B cell (primary cell): Measurements from ENCODE around the gene GGCT. TPM values are rescaled to one million over a fixed set of nuclear protein-coding genes. Genes with fewer than 3 reads are reported as not detected.

Source experiments
- ATAC-seq: fragments of 200-7000 bp; cut with Tn5 transposase; one replicate; pipeline ENCODE4 v1.10.0; 2021; ENCODE audit warnings: low read depth, mild to moderate bottlenecking, moderate number of reproducible peaks, moderate library complexity
- CTCF ChIA-PET: fragments of 350-600 bp; sonication (Branson Sonifier 250); formaldehyde crosslinking; loops from one replicate; lab custom pipeline; 2021; ENCODE audit warnings: antibody characterized with exemption, inconsistent platforms; lab: Charles Lee
- POLR2A ChIA-PET: fragments of 350-600 bp; sonication (Branson Sonifier 250); formaldehyde crosslinking; loops from one replicate; lab custom pipeline; 2021; ENCODE audit warnings: antibody characterized with exemption; lab: Charles Lee
- DNase-seq: peaks from one replicate; pipeline ENCODE4 v3.0.0; 2013
- H2AFZ ChIP-seq: 2 replicates; pipeline ENCODE4 v1.6.1; 2012; ENCODE audit warnings: mild to moderate bottlenecking, low read depth, low read length; ENCODE audit not compliant: insufficient read depth, poor library complexity, severe bottlenecking
- H3K27ac ChIP-seq, 2 donors: 1 replicate in 1 of 2; 2 replicates in 1 of 2; pipeline ENCODE4 v1.5.1; 2012 to 2013; ENCODE audit warnings: low read length in 2 of 2, mild to moderate bottlenecking in 2 of 2, moderate library complexity in 1 of 2
- H3K27me3 ChIP-seq, 4 experiments: fragments of 200-600 bp in 1 of 4; sonication (generic) in 1 of 4; replicated peaks in 1 of 4; 1 replicate in 2 of 4; 2 replicates in 2 of 4; pipeline versions ENCODE4 v1.6.1 to v1.7.0; 2013 to 2016; ENCODE audit warnings: low read length in 3 of 4, mild to moderate bottlenecking in 2 of 4, mixed read lengths in 1 of 4, moderate library complexity in 1 of 4; ENCODE audit not compliant: insufficient read depth in 4 of 4, control insufficient read depth in 3 of 4; ENCODE audit errors: control extremely low read depth in 1 of 4
- H3K36me3 ChIP-seq, 2 experiments: replicated peaks in 1 of 2; 1 replicate in 1 of 2; 2 replicates in 1 of 2; pipeline versions ENCODE4 v1.6.1 to v1.7.1; 2013; ENCODE audit warnings: low read length in 1 of 2; ENCODE audit not compliant: insufficient read depth in 2 of 2, control insufficient read depth in 1 of 2; ENCODE audit errors: control extremely low read depth in 1 of 2, extremely low read depth in 1 of 2
- H3K4me1 ChIP-seq, 2 donors: fragments of 200-600 bp in 1 of 2; sonication (generic) in 1 of 2; 1 replicate in 1 of 2; 2 replicates in 1 of 2; pipeline versions ENCODE4 v1.5.1 to v1.6.1; 2013 to 2017; ENCODE audit warnings: low read length in 2 of 2; ENCODE audit not compliant: control insufficient read depth in 2 of 2, insufficient read depth in 2 of 2
- H3K4me2 ChIP-seq: replicated peaks from 2 replicates; pipeline ENCODE3; 2012; ENCODE audit warnings: mild to moderate bottlenecking, low read depth, low read length; ENCODE audit not compliant: poor library complexity, severe bottlenecking
- H3K4me3 ChIP-seq, 5 experiments: fragments of 200-600 bp in 1 of 5; sonication (generic) in 1 of 5; 1 replicate in 3 of 5; 2 replicates in 2 of 5; pipeline versions ENCODE4 v1.5.1 to v1.7.0; 2011 to 2016; ENCODE audit warnings: low read length in 4 of 5, mild to moderate bottlenecking in 4 of 5, low read depth in 2 of 5, control low read depth in 1 of 5, moderate library complexity in 1 of 5; ENCODE audit not compliant: insufficient read depth in 1 of 5; ENCODE audit errors: control extremely low read depth in 1 of 5, extremely low read depth in 1 of 5
- H3K79me2 ChIP-seq: fragments of 200-600 bp; sonication (generic); one replicate; pipeline ENCODE4 v1.6.0; 2016; ENCODE audit warnings: low read length; ENCODE audit not compliant: control insufficient read depth, insufficient read depth
- H3K9ac ChIP-seq: fragments of 200-600 bp; sonication (generic); 2 replicates; pipeline ENCODE4 v1.6.1; 2017; ENCODE audit warnings: mild to moderate bottlenecking, low read length, moderate library complexity
- H3K9me3 ChIP-seq, 3 donors: one replicate each; pipeline versions ENCODE4 v1.6.1 to v1.7.1; 2013; ENCODE audit warnings: low read length in 2 of 3; ENCODE audit not compliant: control insufficient read depth in 2 of 3, insufficient read depth in 1 of 3; ENCODE audit errors: control extremely low read depth in 1 of 3
- H4K20me1 ChIP-seq: 2 replicates; pipeline ENCODE4 v1.6.0; 2012; ENCODE audit warnings: mild to moderate bottlenecking, low read length; ENCODE audit not compliant: insufficient read depth, control insufficient read depth, poor library complexity, severe bottlenecking
- H3K27ac Mint-ChIP-seq: one replicate; pipeline ENCODE4 v1.8.0; 2021; ENCODE audit warnings: mixed read lengths
- H3K27me3 Mint-ChIP-seq: one replicate; pipeline ENCODE4 v1.8.0; 2021; ENCODE audit warnings: mixed read lengths
- H3K4me1 Mint-ChIP-seq: one replicate; pipeline ENCODE4 v1.8.0; 2021; ENCODE audit warnings: mixed read lengths
- H3K4me3 Mint-ChIP-seq: one replicate; pipeline ENCODE4 v1.8.0; 2021; ENCODE audit warnings: mixed read lengths
- H3K9me3 Mint-ChIP-seq: one replicate; pipeline ENCODE4 v1.8.0; 2022; ENCODE audit warnings: mixed read lengths; ENCODE audit not compliant: insufficient read depth
- EZH2 ChIP-seq: IDR thresholded peaks from 2 replicates; pipeline ENCODE4 v1.6.1; 2012; ENCODE audit warnings: borderline replicate concordance, low read depth, mild to moderate bottlenecking, moderate library complexity, low read length; ENCODE audit not compliant: insufficient read depth, poor library complexity, severe bottlenecking
- WGBS: methylation state at CpG from one replicate; pipeline ENCODE4 v1.1.5; 2013; ENCODE audit warnings: missing lambda C conversion rate; ENCODE audit not compliant: insufficient coverage; 5-methylcytosine and 5-hydroxymethylcytosine counted together
- intact Hi-C: fragments of 100-400 bp; cut with micrococcal nuclease; formaldehyde crosslinking; loops from one replicate; pipeline ENCODE4 v1.10.0; 2022
- polyA minus RNA-seq: library from RNA; depleted of rRNA, polyadenylated mRNA; stranded (reverse); fragments of >200 nt; gene quantifications from 2 replicates; pipeline ENCODE4 v1.2.3, GENCODE V29; 2012
- polyA plus RNA-seq: library from polyadenylated mRNA; depleted of rRNA; stranded (reverse); fragments of >200 nt; gene quantifications from 2 replicates; pipeline ENCODE4 v1.2.3, GENCODE V29; 2012
- total RNA-seq, 2 donors: library from RNA; stranded (reverse); fragments of 120-200 nt in 1 of 2; gene quantifications; 1 replicate in 1 of 2; 2 replicates in 1 of 2; pipeline versions ENCODE4 v1.2.3 to v1.2.4, GENCODE V29; 2013 to 2022
- TF ChIP-seq, protein P1 (sequence below): fragments of 200-600 bp; IDR thresholded peaks from one replicate; pipeline ENCODE4 v1.8.0; 2022; ENCODE audit warnings: antibody characterized with exemption, mild to moderate bottlenecking

The GGCT gene
- total RNA-seq, result 12.5 and 12.6 TPM in 2 replicates
- total RNA-seq (2013), result 21.0 TPM
- polyA plus RNA-seq, result 8.1 and 10.0 TPM in 2 replicates
- polyA minus RNA-seq, result 4.5 and 7.9 TPM in 2 replicates

DNA sequence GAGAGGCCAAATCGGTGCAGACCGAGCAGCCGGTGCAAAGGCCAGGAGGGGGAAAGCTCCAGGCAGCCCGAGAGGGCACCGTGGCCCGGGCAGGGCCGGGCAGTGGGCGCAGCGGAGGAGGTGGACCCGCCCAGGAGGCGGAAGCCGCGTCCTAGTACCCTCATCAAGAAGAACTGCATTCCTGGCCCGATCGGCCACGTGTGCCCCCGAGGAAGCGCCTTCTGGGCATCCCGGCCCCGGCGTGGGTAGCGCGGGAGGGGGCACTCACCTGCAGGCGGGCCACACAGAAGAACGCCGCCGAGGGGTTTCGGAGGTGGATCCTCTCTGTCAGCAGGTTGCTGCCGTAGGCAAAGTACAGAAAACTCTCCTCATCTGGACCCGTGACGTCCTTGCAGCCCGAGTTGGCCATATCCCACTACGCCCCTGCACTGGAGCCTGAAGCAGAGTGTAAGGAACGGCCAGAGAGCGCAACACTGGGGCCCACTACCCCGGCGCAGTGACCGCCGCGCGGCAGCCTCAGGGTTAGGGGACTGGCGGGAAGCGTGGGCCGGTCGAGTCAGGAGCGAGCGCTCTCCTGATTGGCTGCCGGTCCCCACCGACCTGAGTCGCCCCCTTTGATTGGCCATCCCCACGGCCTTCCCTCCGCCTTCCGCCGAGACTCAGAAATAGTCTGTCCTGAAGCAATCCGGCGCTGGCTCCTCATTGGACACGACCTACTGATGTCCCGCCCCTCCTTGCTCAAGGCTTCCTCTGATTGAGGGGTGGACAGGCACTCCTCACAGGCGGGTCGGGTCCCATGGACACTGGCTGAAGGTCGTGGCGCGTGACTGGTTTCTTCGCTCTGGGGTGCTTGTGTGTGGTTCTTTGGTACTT lies at the start of gene GGCT:
TSS of gene GGCT (minus strand) at position 529 of the 873 bp plus-strand sequence. CDS start at position 409, 120 bp downstream.
- Histone ChIP-seq H3K27ac (peak within 1 kb of the TSS; percentile 34 to 71), H3K9ac (peak within 1 kb of the TSS; percentile 86), H3K9me3 (peaks cover 0 to 3% (median 0%) of the 10 kb centered on the region in 3 donors), H3K36me3 (no peaks in the 10 kb centered on the region), H4K20me1 (no peaks in the 10 kb centered on the region), H3K27me3 (no peaks in the 10 kb centered on the region), H3K4me3 (peak within 1 kb of the TSS; percentile 75 to 99 (median 84)), H2AFZ (peak within 1 kb of the TSS; percentile 95), H3K79me2 (peaks cover 37% of the 10 kb centered on the region), H3K4me2 (peak within 1 kb of the TSS; percentile 76), H3K4me1 (peaks cover 18 to 20% of the 10 kb centered on the region in 2 donors)
- no peaks in the 10 kb centered on the region for H3K27me3 Mint-ChIP-seq
- ChIA-PET POLR2A (no interaction called here), CTCF (no interaction called here)
- peak within 1 kb of the TSS; percentile 92 for H3K27ac Mint-ChIP-seq
- peak; percentile 97 for DNase-seq
- WGBS, result 0% methylated on average over 64 of the region's 64 CpGs
- peaks cover 33% of the 10 kb centered on the region for H3K4me1 Mint-ChIP-seq
- intact Hi-C loops, result loop anchor here (1.0 to 10.0 kb wide), 7 partner anchors 25 to 476 kb away; partner anchors contain the start of genes GARS1, MTURN, PLEKHA8 and ZNRF2
- no peaks in the 10 kb centered on the region for H3K9me3 Mint-ChIP-seq
- TF ChIP-seq EZH2, result no peak
- TF ChIP-seq, protein P1, sequence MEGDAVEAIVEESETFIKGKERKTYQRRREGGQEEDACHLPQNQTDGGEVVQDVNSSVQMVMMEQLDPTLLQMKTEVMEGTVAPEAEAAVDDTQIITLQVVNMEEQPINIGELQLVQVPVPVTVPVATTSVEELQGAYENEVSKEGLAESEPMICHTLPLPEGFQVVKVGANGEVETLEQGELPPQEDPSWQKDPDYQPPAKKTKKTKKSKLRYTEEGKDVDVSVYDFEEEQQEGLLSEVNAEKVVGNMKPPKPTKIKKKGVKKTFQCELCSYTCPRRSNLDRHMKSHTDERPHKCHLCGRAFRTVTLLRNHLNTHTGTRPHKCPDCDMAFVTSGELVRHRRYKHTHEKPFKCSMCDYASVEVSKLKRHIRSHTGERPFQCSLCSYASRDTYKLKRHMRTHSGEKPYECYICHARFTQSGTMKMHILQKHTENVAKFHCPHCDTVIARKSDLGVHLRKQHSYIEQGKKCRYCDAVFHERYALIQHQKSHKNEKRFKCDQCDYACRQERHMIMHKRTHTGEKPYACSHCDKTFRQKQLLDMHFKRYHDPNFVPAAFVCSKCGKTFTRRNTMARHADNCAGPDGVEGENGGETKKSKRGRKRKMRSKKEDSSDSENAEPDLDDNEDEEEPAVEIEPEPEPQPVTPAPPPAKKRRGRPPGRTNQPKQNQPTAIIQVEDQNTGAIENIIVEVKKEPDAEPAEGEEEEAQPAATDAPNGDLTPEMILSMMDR, result no peak
- peak within 1 kb of the TSS; percentile 93 for H3K4me3 Mint-ChIP-seq
- ATAC-seq, result peak; percentile 97

DNA sequence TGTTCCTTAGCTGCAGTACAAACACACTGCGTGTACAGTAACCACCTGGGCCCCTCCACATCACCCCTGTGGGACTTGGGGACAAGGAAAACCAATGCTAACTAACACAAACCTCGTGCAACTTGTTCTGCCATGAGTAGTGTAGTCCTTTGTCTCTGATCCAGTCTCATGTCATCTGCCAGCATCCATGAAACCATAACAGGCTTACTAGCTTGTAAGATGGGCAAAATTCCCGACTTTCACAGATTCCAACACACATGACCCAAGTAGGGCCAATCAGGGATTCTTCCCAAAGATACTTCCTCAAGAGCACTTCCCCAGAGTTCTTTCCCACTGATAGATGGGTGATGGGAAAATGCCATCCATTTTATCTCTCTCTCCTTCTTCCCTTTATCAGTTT lies 48.9 kb upstream of the GGCT start:
- H3K27ac Mint-ChIP-seq, result no peak overlapping the region
- Histone ChIP-seq H3K4me2 (no peak overlapping the region), H3K4me3 (no peak overlapping the region), H3K36me3 (peaks cover 0 to 7% of the 10 kb centered on the region in 2 experiments), H3K79me2 (no peaks in the 10 kb centered on the region), H3K9ac (no peak overlapping the region), H2AFZ (no peak overlapping the region), H3K27me3 (no peaks in the 10 kb centered on the region), H4K20me1 (no peaks in the 10 kb centered on the region), H3K4me1 (peaks cover 3 to 4% of the 10 kb centered on the region in 2 donors), H3K27ac (no peak overlapping the region), H3K9me3 (no peaks in the 10 kb centered on the region)
- WGBS, result 100% methylated on average over 2 of the region's 3 CpGs
- ATAC-seq (no peak), DNase-seq (no peak)
- H3K27me3 Mint-ChIP-seq, result no peaks in the 10 kb centered on the region
- POLR2A ChIA-PET, result no interaction called here
- intact Hi-C loops, result no loop called here
- H3K9me3 Mint-ChIP-seq, result no peaks in the 10 kb centered on the region
- CTCF ChIA-PET, result interaction anchor here (1.1 kb wide), 1 partner anchor 11 kb away, joined by 5 read pairs; no protein-coding TSS in a partner anchor
- H3K4me3 Mint-ChIP-seq, result no peak overlapping the region
- TF ChIP-seq, protein P1, result no peak
- no peak for TF ChIP-seq EZH2
- peaks cover 5% of the 10 kb centered on the region for H3K4me1 Mint-ChIP-seq
